Measurements from ENCODE around the gene PLCD3.
A peak's percentile ranks its signal among the peaks of the same experiment; 100 is the strongest.

Gene PLCD3

DNA sequence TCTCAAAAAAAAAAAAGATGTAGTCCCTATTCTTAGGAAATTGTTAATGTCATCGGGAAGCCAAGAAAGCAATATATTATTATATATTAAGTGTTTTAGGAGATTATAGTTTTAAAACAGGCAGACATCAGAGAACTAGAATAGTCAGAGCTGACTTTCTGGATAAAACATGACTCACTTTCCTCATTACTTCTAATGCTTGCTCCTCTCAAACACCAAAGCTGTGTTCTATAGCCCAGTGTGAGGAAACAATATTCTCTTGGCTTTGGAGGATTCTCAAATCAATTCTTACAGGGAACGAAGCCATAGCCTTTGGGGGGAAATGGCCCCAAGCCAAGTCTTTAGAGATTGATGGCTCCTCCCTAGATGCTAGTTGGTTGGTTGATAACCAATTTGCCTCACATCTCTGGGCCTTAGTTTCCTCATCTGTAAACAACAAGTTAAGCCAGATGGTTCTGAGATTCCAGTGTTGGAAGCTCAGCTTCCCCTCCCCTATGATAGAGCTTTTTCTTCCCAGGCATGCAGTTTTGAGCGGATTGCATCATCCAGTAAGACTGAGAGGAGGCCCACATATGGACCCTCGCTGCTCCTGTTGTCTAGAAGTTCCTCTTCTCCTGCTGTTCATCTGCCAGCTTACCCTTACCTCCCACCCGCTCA, 58.8 kb downstream of the PLCD3 start:
- no peak for DNase-seq (ENCODE audit: low read depth in 2 of 2)

GRCh38 chr17:45070809-45071208, 61.5 kb downstream of the PLCD3 start:
- DNase-seq (ENCODE audit: low read depth in 2 of 2), result no peak

- no peak for DNase-seq (ENCODE audit: low read depth in 2 of 2)
These were observed 62.3 kb downstream of the PLCD3 start for GRCh38 chr17:45070001-45070400.

- DNase-seq (ENCODE audit: low read depth in 2 of 2), result no peak
These were observed 64.7 kb downstream of the PLCD3 start for GRCh38 chr17:45067637-45068036.

- no peak for DNase-seq (ENCODE audit: low read depth in 2 of 2)
These were observed 69.1 kb downstream of the PLCD3 start for GRCh38 chr17:45063198-45063597.

DNA sequence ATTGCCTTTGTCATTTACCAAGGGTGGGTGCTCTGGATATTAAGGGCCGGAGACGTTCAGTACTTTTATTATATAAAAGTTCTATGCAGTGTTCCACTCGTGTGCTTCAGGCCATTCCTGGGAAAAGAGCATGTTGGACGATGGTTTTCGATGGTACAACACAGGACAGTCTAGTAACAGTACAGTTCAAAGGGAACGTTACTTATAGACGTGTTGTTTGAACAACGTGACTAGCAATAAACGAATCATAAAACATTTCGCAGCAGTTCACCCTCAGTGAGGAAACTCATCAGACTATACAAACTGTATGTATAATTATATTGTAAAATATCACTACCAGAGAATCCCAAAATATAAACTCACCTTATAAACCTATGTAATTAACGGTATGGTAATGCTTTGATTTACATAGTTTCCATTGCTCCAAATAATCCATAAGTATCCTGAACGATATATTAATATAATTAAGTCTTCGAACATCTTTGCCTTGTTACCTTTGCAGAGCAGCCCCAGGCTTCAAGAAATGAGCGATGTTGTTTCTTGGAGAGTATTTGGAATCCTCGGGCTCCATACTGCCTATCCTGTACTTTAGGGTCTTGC, 70.6 kb downstream of the PLCD3 start:
- DNase-seq (ENCODE audit: low read depth in 2 of 2), result no peak

DNA sequence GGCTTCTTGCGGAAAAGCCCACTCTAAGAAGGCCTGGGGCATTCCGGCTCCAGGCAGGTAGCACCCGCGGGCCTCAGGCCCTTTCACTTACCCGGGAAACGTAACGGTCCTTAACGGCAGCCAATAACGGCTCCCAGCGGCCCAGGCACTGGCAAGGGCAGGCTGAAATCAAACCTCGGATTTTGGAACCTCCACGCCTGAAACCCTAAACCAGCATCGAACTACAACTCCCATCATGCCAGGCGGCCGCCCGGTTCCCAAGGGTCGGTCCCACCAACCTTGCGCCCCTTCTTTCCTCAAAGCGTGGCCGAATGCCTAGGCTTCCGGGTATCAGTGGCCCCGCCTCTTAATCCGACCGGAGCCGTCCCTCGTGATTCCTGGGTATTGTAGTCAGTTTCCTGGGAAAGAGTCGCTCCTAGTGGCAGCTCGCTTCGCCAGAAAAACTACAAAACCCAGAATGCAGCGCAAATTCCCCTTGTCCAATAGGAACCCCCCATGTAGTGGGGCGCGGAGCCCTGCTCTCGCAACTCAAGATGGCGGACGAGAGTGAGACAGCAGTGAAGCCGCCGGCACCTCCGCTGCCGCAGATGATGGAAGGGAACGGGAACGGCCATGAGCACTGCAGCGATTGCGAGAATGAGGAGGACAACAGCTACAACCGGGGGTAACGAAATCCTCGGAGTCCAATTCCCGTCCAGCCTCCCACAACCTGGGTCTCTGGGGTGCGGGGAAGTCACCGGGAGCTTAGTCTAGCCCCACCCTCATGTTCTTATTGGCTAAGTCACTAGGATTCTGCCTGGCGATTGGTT, 71.3 kb downstream of the PLCD3 start, which contains the start of gene NMT1:
Gene NMT1 (plus strand): TSS at position 521 of the 809 bp plus-strand sequence. CDS start 13 bp downstream, at position 534.
- DNase-seq (ENCODE audit: low read depth in 2 of 2), result peak; percentile 84 to 93

DNA sequence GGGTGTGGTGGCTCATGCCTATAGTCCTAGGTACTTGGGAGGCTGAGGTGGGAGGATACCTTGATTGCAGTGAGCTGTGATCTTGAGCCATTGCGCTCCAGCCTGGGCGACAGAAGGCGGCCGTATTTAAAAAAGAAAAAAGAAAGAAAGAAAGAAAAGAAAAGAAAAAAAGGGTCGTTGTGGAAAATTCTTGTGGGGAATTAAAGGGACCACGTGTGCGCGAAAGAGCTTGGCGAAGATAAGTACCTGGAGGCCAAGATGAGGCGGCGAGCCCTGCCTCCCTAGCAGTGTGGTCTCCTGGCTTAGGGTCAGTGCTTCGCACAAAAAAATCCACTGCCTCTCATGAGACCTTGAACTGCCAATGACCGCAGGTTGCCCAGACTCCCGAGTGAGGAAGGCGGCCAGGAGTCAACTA, 71.9 kb downstream of the PLCD3 start:
- no peak for DNase-seq (ENCODE audit: low read depth in 2 of 2)

All from stimulated activated CD8-positive, alpha-beta memory T cell treated with anti-CD3 and anti-CD28 coated beads, Interleukin-2, amount 100 ng/mL, for 48 hours (primary cell).